ENCODE data around the gene AJM1.
A peak's percentile ranks its signal among the peaks of the same experiment; 100 is the strongest.

DNA sequence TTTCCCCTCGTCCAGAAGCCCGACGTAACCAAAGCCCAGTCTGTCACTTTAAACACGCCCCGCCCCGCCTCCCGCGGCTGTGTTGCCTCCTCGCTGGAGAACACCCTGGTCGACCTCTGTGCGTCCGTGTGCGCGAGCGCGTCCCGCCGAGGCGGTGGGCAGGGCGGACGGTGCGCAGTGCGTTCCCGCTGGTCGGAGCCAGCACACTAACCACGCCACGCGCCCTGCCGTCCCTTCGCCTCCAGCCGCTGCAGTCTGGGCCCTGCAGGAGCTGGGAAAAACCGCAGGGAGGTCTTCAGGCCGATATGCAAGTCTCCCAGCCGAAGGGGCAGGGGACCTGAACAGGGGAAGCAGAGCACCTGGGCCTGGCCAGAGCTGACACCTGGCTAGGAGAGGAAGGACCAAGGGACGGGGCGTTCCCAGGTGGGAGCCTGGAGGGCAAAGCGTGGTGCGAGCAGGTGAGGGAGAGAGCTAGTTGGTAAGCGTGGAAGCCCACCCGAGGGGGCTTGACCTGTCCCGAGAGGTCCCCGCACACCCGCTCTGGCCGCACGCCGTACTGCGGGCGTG is 5.6 kb downstream of the AJM1 start:
- TF ChIP-seq POLR2A (IDR thresholded peaks at IDR 0.05; ENCODE audit: low read depth, low read length) (0 out of 2 replicates have a peak, but pooled peaks have one; percentile 9), POLR2AphosphoS5 (IDR thresholded peaks at IDR 0.05; ENCODE audit: low read depth, low read length) (peak; percentile 63; the same call in 1 of the 2 replicates), POU2F2 (IDR thresholded peaks at IDR 0.05; ENCODE audit: low read depth, low read length) (no peak), PAX5 (IDR thresholded peaks at IDR 0.05; ENCODE audit: insufficient read depth, low read length, severe bottlenecking) (no peak), TAF1 (IDR thresholded peaks at IDR 0.05; ENCODE audit: low read depth, low read length) (no peak), SPI1 (IDR thresholded peaks at IDR 0.05; ENCODE audit: low read depth, low read length) (no peak)

All from GM12891 (cell line).